ENCODE data around the gene CRHR2. TPM values are rescaled to one million over a fixed set of nuclear protein-coding genes. Genes with fewer than 3 reads are reported as not detected.
A peak's percentile ranks its signal among the peaks of the same experiment; 100 is the strongest.

CRHR2 gene
- total RNA-seq, 1 donor from 2014 or later, result 0.22 TPM

- DNase-seq (no peak), ATAC-seq (peak; percentile 69)
- intact Hi-C loops (cut with micrococcal nuclease), result no loop called here
Measured at GRCh38 chr7:30708412-30708811, 26.2 kb upstream of the CRHR2 start.

- ATAC-seq (peak; percentile 85), DNase-seq (peak; percentile 68)
- intact Hi-C loops (cut with micrococcal nuclease), result no loop called here
Measured at GRCh38 chr7:30707391-30708357, 25.4 kb upstream of the CRHR2 start.

GRCh38 chr7:30706908-30707307 is 24.7 kb upstream of the CRHR2 start:
- peak; percentile 28 for ATAC-seq
- DNase-seq, result no peak
- intact Hi-C loops (cut with micrococcal nuclease), result no loop called here

GRCh38 chr7:30706316-30706715 is 24.1 kb upstream of the CRHR2 start:
- intact Hi-C loops (cut with micrococcal nuclease), result no loop called here
- ATAC-seq, result no peak
- no peak for DNase-seq

GRCh38 chr7:30705596-30705995 is 23.3 kb upstream of the CRHR2 start:
- DNase-seq (no peak), ATAC-seq (no peak)
- intact Hi-C loops (cut with micrococcal nuclease), result no loop called here

- DNase-seq, result no peak
- intact Hi-C loops (cut with micrococcal nuclease), result no loop called here
- no peak for ATAC-seq
Measured at GRCh38 chr7:30705008-30705407, 22.8 kb upstream of the CRHR2 start.

- DNase-seq, result no peak
- intact Hi-C loops (cut with micrococcal nuclease), result no loop called here
- ATAC-seq, result no peak
Measured at GRCh38 chr7:30703756-30704155, 21.5 kb upstream of the CRHR2 start.

- DNase-seq (no peak), ATAC-seq (no peak)
- intact Hi-C loops (cut with micrococcal nuclease), result no loop called here
Measured at GRCh38 chr7:30702200-30702599, 19.9 kb upstream of the CRHR2 start.

- no peak for DNase-seq
- intact Hi-C loops (cut with micrococcal nuclease), result no loop called here
- ATAC-seq, result no peak
Measured at GRCh38 chr7:30700941-30701340, 18.7 kb upstream of the CRHR2 start.

- intact Hi-C loops (cut with micrococcal nuclease), result no loop called here
- ATAC-seq (peak; percentile 57), DNase-seq (no peak)
Measured at GRCh38 chr7:30699706-30700495, 17.6 kb upstream of the CRHR2 start.

GRCh38 chr7:30698481-30698880 is 16.2 kb upstream of the CRHR2 start:
- intact Hi-C loops (cut with micrococcal nuclease), result no loop called here
- DNase-seq (no peak), ATAC-seq (no peak)

- no peak for DNase-seq
- ATAC-seq, result peak; percentile 10
- intact Hi-C loops (cut with micrococcal nuclease), result no loop called here
Measured at GRCh38 chr7:30697719-30698460, 15.6 kb upstream of the CRHR2 start.

GRCh38 chr7:30694774-30695721 is 12.8 kb upstream of the CRHR2 start:
- ATAC-seq (no peak), DNase-seq (no peak)
- intact Hi-C loops (cut with micrococcal nuclease), result no loop called here

- DNase-seq, result peak; percentile 64
- peak; percentile 94 for ATAC-seq
- intact Hi-C loops (cut with micrococcal nuclease), result no loop called here
Measured at GRCh38 chr7:30694218-30694745, 12.0 kb upstream of the CRHR2 start.

GRCh38 chr7:30692882-30693281 is 10.6 kb upstream of the CRHR2 start:
- ATAC-seq (no peak), DNase-seq (no peak)
- intact Hi-C loops (cut with micrococcal nuclease), result no loop called here

GRCh38 chr7:30692438-30692837 is 10.2 kb upstream of the CRHR2 start:
- ATAC-seq (no peak), DNase-seq (no peak)
- intact Hi-C loops (cut with micrococcal nuclease), result no loop called here

GRCh38 chr7:30690011-30690410 is 7.8 kb upstream of the CRHR2 start:
- intact Hi-C loops (cut with micrococcal nuclease), result no loop called here
- ATAC-seq, result no peak
- DNase-seq, result no peak

GRCh38 chr7:30688718-30689221 is 6.5 kb upstream of the CRHR2 start:
- intact Hi-C loops (cut with micrococcal nuclease), result no loop called here
- ATAC-seq (no peak), DNase-seq (no peak)

All from left ventricle myocardium superior (tissue), 1 donor.